Measurements from ENCODE around the gene TNPO3. TPM values are rescaled to one million over a fixed set of nuclear protein-coding genes. Genes with fewer than 3 reads are reported as not detected.
"Not testable (repeated sequence)": the region's sequence is repeated elsewhere in the genome, so short reads cannot be mapped to it uniquely, and the experiment has no call there.

TNPO3 gene
- total RNA-seq, 1 donor from 2014 or later = 36.0 TPM

DNA sequence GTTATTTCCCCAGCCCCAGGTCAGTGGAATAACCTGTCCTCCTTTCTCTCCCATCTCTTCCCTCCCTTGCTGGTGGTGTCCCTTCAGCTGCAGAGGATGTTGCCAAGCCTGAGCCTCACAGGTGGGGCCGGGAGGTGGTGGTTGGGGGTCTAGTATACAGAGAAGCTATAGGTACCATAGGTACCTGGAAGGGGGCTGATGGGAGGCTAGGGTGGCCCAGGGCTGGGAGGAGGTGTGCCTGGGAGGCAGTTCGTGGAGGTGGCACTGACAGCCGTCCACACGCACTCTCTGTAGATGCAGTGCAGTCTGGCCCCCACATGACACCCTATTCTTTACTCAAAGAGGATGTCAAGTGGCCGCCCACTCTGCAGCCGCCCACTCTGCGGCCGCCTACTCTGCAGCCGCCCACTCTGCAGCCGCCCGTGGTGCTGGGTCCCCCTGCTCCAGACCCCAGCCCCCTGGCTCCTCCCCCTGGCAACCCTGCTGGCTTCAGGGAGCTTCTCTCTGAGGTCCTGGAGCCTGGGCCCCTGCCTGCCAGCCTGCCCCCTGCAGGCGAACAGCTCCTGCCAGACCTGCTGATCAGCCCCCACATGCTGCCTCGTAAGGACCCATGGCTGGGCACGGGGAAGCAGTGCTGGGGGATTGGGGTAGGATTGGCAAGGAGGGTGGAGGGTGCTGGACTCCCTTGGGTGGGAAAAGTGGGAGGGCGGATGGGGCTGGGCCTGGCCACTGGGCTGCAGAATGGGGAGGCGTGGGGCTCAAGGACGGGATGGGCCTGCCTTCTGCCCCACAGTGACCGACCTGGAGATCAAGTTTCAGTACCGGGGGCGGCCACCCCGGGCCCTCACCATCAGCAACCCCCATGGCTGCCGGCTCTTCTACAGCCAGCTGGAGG is 107.7 kb downstream of the TNPO3 start:
- intact Hi-C loops (cut with DNase I) = no loop called here
- ATAC-seq = no peak
- DNase-seq (ENCODE audit: missing footprints) = peak; percentile 60

DNA sequence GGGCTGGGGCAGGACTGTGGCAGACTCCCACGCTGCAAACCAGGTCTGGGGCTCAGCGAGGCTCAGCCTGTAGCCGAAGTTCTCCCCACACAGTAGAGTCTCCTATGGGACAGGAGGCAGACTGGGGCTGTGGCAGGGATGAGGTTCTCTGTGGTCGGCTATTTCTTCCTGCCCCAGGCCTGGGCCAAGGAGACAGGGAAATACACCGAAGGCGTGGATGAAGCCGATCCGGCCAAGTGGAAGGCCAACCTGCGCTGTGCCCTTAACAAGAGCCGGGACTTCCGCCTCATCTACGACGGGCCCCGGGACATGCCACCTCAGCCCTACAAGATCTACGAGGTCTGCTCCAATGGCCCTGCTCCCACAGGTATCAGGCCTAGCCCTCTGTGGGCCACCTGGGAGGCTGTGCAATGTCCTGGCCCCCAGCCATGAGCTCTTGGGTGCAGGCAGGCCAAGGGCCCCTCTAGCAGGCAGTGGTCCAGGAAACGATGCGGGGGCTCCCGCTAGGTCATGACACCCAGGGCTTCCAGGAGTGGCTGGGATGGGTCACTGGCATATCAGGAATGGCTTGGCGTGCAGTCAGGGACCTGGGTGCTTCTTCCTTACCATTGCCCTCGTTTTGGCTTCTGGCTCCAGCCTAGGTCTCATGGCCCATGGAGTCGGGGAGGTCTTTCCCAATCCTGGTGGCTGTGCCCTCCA is 109.1 kb downstream of the TNPO3 start:
- no peak for ATAC-seq
- DNase-seq (ENCODE audit: missing footprints) = peak; percentile 46
- intact Hi-C loops (cut with DNase I) = no loop called here

DNA sequence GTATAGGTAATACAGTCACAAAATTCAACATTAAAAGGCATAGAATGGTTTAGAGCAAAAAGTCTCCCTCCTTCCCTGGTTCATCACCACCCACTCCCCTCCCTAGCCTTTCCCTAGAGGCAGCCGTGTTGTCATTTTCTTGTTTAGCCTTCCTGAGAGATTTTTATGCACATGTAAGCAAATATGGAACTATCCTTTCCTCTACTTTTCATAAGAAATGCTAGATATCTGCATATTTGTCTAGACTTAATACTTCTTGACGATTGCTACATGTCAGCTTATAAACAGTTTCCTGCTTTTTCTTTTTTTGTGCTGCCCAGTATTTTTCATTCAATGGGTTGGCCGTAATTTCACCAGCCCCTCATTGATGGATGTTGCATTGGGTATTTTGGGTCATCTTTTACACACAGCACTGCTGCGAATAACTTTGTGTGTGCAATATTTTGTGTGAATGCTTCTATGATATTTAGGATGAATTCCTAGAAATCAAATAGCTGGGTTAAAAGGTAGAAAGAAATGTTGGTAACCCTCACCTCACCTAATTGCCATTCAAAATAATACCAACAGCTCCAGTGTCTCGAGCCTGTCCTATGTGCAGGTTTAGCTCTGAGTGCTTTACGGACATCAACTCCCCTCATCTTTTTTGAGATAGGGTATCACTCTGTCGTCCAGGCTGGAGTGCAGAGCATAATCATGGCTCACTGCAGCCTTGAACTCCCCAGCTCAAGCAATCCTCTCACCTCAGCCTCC is 110.2 kb downstream of the TNPO3 start:
- no peak for ATAC-seq
- DNase-seq (ENCODE audit: missing footprints) = no peak
- intact Hi-C loops (cut with DNase I) = no loop called here

DNA sequence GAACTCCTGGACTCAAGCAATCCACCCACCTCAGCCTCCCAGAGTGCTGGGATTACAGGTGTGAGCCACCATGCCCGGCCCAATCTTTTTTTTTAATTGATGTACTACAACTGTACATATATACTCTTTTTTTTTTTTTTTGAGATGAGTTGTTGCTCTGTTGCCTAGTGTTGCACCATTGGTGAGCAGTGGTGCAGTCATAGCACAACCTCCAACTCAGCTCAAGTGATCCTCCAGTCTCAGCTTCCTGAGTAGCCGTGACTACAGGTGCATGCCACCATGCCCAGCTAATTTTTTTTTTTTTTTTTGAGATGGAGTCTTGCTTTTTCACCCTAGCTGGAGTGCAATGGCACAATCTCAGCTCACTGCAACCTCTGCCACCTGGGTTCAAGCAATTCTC is 111.7 kb downstream of the TNPO3 start:
- DNase-seq (ENCODE audit: missing footprints); intact Hi-C loops (cut with DNase I); ATAC-seq: not testable (repeated sequence)

DNA sequence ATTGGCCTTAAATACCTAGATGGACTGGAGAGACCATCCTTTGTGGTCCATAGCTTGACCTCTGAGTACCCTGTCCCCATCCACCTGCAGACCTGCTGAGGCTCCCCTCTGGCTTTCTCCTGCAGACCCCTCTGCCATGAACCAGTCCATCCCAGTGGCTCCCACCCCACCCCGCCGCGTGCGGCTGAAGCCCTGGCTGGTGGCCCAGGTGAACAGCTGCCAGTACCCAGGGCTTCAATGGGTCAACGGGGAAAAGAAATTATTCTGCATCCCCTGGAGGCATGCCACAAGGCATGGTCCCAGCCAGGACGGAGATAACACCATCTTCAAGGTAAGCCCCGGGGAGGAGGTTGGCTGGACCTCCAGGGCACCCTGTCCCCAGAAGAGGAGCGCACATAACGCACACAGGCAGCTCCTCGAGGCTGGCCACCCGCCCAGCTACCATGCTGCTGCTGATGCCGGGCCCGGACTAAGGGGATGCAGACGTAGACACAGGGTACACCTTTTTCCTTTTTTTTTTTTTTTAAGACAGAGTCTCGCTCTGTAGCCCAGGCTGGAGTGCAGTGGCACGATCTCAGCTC is 112.9 kb downstream of the TNPO3 start:
- ATAC-seq (no peak), DNase-seq (ENCODE audit: missing footprints) (no peak)
- intact Hi-C loops (cut with DNase I) = no loop called here

DNA sequence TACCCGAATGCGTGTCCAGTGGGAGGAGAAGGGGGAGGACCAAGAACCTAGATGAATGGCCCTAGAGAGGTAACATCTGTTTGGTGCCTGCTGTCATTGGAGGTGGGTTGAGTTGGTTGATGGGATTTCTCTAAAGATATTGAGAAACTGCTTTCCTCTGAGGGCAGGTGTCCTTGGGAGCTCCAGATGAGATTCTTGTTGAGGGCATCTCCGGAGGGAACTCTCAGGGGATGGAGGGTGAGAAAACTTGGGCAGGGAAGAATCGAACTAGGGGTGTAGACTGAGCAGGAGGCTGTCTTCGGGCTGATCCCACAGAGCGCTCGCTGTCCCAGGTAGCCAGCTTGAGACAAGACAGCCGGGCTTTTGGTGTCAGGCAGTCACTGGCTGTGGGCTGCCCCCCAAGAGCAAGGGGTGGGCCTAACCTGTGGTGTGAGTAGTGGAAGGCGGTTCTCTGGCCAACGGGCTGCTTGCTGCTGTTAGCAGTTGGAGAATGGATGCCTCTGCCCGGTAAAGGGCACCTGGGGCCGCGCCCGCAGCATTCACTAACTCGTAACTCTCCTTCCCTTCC is 113.5 kb downstream of the TNPO3 start:
- DNase-seq (ENCODE audit: missing footprints) = no peak
- ATAC-seq = no peak
- intact Hi-C loops (cut with DNase I) = no loop called here

DNA sequence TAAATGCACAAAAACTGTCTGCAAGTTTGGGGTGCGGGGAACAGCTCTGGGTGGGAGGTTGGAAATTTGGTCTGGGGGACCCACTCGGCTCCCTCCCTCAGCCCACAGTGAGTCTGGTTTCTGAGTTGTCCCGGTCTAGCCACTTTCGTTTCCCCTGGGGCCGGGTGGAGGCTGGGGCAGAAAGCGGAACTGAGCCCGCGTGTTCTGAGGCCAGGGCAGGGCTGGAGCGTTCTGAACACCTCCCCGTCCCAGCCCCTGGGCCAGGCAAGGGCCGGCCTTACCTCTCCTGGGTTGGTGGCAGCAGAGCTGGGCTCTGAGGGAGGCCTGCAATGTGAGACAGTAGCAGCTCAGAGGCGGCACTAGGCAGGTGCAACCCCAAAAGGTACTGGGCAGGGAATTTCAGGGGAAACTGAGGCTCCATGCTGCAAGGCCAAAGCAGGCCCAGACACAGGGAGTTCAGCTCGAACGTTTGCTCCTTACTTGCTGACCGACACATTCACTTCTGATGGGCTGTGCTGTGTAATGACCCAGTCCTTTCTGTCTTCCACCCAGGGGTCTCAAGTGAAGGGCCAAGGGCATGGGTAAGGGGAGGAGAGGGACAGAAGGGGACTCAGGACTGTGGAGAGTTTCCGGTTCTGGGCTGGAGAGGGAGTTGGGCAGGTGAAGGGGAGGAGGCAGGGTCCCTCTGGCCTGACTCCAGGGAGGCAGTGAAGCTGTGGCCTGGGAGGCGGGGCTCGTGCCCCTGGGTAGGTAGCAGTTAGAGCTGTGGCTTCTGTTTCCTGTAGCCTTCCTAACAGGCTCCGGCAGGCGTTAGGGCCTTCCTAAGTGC is 114.2 kb downstream of the TNPO3 start:
- ATAC-seq = peak; percentile 63
- intact Hi-C loops (cut with DNase I) = no loop called here

DNA sequence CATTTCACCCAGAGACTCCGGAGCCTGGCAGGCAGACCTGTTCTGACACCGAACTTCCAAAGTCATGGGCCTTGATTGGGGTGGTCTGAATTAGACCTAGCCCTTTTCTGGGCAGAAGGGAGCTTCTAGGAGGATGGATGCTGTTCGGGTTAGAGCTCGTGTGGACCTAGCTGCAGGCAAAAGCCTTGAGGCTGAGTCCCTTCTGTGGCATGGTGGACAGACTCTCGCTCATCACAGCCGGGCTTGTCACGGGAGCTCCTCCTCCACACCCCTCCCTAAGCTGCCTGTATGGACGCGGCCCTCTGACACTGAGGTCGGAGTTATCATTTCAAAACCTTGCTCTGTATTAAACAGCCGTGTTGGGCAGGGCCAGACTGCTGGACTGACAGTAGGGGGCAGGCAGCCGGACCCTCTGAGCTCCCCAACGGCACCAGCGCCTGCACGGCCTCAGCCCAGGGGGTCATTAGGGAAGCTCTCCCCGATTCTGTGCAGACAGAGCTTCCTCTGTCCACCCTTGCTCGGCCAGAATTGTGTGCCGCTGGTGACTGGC is 115.0 kb downstream of the TNPO3 start:
- ATAC-seq (peak; percentile 24), DNase-seq (ENCODE audit: missing footprints) (no peak)
- intact Hi-C loops (cut with DNase I) = no loop called here

More for the DNA sequence above, 114.2 kb downstream of the TNPO3 start:
- DNase-seq (ENCODE audit: missing footprints) = peak; percentile 90

DNA sequence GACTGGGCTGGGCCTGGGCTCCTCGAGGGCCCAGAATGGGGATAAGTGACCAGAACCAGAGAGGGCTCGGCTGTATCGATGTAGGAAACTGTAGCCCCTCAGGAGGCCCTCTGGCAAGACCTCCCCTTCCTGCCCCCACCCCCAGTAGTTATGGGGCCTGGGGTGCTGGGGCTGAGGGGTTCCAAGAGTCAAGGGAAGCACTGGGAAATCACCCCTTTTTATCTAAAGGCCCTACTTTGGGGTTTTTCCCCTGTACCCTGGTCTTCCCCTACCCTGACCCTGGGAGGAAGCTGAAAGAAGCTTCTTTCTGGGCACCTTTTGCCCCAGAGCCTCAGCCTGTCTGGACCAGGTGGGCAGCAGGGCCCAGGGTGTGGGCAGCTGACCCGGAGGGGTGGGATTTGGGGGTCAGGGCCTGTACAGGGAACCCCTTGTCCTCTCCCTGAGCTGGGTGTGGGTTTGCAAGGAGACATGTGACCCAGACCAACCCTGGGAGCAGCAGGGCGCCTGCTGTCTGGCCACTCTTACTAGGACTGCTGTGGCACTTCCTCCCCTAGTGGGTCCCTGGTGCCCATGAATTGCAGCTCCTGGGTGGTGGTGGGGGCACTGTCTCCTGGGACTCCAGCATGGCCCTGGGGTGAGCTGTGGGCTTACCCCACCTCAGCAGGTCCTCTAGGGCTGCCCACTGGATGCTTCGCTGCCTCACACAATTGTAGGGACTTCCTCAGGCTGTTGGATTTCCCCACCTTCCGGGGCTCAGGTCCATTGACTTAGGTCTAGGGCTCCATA is 115.6 kb downstream of the TNPO3 start:
- intact Hi-C loops (cut with DNase I) = no loop called here
- ATAC-seq (peak; percentile 45), DNase-seq (ENCODE audit: missing footprints) (no peak)

DNA sequence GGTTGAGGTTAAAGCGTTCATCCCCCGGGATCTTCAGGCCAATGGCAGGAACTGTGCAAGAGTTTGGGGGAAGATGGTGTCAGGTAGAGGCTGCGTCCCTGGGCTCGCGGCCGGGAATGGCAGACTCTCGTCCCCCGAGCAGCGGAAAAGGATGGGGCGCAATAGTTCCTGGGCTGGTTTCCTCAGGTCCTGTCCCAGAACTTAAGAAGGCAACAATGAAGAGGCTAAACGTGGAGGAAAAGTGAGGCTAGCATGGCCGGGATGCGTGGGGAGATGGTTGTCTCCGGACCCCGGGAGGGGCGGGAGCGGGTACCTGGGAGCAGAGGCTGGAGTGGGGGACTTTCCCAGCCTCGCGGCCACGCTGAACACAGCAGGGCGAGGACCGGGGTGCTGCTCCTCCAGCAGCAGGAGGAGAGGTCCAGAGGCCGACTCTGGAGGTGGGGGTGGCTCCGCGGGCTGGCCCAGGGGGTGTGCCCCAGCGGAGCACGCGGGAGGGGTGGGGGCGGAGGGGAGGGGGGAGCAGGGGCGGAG is 116.3 kb downstream of the TNPO3 start:
- peak; percentile 16 for ATAC-seq
- intact Hi-C loops (cut with DNase I) = no loop called here
- no peak for DNase-seq (ENCODE audit: missing footprints)

DNA sequence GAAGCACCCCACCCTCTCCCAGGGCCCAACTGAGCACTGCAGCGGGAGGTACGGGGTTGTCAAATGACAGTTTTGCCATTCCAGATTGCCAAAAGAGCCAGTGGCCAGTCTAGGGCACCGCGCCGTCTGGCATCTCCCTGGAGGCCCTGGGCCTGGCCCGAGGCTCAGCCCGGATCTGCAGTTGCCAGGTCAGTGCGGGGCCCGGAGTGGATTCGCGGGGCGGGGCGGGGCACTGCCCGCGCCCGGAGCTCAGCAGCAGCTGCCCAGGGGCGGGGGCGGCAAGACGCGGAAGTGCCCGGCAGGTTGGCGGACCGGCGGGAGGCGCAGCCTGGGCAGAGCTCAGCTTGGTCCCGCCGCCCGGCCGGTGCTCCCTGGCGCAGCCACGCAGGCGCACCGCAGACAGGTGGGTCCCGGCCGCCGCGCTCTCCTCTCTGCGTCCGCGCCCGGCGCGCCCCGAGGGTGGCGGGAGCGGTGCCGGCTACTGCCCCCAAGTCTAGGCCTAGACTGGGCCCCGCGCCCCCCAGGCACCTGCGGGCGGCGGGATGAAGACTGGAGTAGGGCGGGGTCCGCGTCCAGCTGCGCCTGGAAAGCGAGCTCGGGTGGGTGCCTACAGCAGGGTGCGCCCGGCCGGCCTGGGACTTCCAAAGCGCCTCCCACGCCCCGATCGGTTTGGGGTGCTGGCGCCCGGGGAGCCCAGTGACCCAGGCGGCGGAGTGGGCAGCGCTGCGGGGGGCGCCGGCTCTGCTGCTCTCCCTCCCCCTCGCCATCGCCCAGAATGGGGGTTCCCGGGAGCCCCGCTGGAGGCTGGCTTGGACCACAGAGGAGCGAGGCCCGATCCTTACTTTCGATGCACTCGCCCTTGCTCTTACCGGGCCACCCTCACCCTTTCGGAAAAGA is 117.0 kb downstream of the TNPO3 start, which contains the start of gene IRF5:
IRF5 (plus strand) TSS at position 281 of the 897 bp plus-strand sequence. CDS start 4,155 bp downstream, outside the sequence.
- peak; percentile 88 for DNase-seq (ENCODE audit: missing footprints)
- peak; percentile 42 for ATAC-seq
- intact Hi-C loops (cut with DNase I) = no loop called here

DNA sequence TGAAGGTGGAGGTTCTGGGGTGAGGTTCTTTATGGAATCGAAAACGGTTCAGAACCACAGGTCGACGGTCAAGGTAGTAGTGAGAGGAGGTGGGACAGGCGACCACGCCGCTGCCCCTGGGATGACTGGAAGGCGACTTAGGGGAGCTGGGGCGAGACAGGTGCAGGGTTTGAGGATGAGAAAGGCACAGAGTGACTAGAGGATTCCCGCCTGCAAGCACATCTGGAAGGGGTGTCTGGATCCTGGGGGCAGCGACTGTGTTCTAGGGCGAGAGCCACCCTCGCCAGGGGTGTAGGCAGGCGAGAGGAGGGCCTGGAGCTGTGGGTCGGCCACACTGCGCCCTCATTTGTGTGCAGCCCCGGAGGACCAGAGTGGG is 117.7 kb downstream of the TNPO3 start:
- intact Hi-C loops (cut with DNase I) = no loop called here
- DNase-seq (ENCODE audit: missing footprints) (no peak), ATAC-seq (no peak)

DNA sequence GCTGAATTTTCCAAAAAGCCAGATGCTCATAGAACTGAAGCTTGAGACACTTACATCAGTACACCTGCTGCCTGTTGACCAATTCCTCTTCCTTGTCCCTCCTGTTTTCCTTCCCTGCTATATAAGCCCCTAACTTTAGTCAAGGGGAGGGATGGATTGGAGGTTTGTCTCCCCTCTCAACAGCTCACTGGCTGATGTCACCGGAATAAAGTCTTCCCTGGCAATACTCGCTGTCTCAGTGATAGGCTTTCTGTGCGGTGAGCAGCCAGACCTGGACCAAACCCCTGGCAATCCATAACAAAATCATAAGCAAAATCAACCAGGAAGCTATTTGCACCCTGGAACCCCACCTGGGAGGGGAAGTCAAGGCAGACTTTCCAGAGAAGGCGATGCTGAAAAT is 118.1 kb downstream of the TNPO3 start:
- DNase-seq (ENCODE audit: missing footprints) (no peak), ATAC-seq (no peak)
- intact Hi-C loops (cut with DNase I) = no loop called here

DNA sequence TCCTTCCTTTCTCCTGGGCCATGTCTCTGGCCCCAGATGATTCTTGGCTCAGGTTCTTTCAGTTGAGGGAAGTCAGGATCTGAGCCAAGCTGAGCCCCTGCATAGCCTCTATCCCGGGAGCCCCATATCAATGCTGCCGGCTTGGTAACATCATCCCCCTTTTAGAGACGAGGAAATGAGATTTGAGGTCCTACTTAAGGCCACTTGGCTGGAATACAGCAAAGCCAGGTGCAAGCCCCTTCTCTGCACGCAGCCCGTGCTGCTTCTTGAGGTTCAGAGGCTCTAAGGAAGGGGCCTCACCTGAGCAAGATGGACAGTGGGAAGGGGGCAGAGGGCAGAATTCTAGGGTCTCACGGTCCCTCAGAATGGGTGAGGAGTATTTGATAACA is 119.6 kb downstream of the TNPO3 start:
- ATAC-seq (no peak), DNase-seq (ENCODE audit: missing footprints) (peak; percentile 27)

More for the DNA sequence above, 119.6 kb downstream of the TNPO3 start:
- intact Hi-C loops (cut with DNase I) = no loop called here
